K562 (cell line): ENCODE results near the gene IRF3. TPM values are rescaled to one million over a fixed set of nuclear protein-coding genes. Genes with fewer than 3 reads are reported as not detected.

ENCODE experiments used
- ATAC-seq: fragments of 200-7000 bp; cut with Tn5 transposase; 3 replicates; pipeline ENCODE4 v1.9.1; 2020; ENCODE audit warnings: moderate library complexity
- BruUV-seq: library from RNA; stranded (reverse); fragments of 400-500 nt; replicated peaks from 2 replicates; lab custom pipeline; 2021; lab: Mats Ljungman, UMichigan
- CTCF ChIA-PET: fragments of 300-600 bp; formaldehyde crosslinking; extraction: SDS; loops from one replicate; lab custom pipeline; 2021; ENCODE audit warnings: low intra/inter-chr PET ratio; lab: Yijun Ruan, JAX
- POLR2A ChIA-PET: fragments of 300-600, 350-650 bp; sonication (Branson Sonifier 250); formaldehyde crosslinking; extraction: SDS; loops from one replicate; lab custom pipeline; 2021; ENCODE audit warnings: antibody characterized with exemption, inconsistent platforms; lab: Yijun Ruan, JAX
- DNase-seq, 4 experiments: peaks; one replicate each; pipeline versions ENCODE4 v3.0.0 to v3.0.0-alpha.2; 2011 to 2018; ENCODE audit warnings: low spot score in 3 of 4, mixed read lengths in 3 of 4; ENCODE audit errors: extremely low read depth in 1 of 4
- FAIRE-seq: peaks from 2 replicates; lab custom pipeline; 2011; peaks lifted over from hg19 to GRCh38; lab: Jason Lieb, UNC
- H2AFZ ChIP-seq: 2 replicates; pipeline ENCODE4 v1.6.0; 2011; ENCODE audit warnings: low read depth, low read length, control low read depth, inconsistent platforms
- H3K27ac ChIP-seq: fragments of 200-600 bp; 3 replicates; pipeline ENCODE4 v1.8.0; 2011; ENCODE audit warnings: low read depth, mild to moderate bottlenecking, control low read depth, inconsistent platforms, low read length, moderate library complexity, mixed read lengths; ENCODE audit errors: extremely low read depth
- H3K27me3 ChIP-seq, 2 experiments: fragments of 300-600 bp in 1 of 2; 2 replicates in 1 of 2; 3 replicates in 1 of 2; pipeline versions ENCODE4 v1.6.0 to v1.8.0; 2011; ENCODE audit warnings: inconsistent platforms in 2 of 2, low read length in 2 of 2, mild to moderate bottlenecking in 1 of 2, mixed read lengths in 1 of 2, moderate library complexity in 1 of 2; ENCODE audit not compliant: control insufficient read depth in 2 of 2, insufficient read depth in 2 of 2
- H3K36me3 ChIP-seq: fragments of 300-600 bp; 3 replicates; pipeline ENCODE4 v1.8.0; 2011; ENCODE audit warnings: mild to moderate bottlenecking, low read length, inconsistent platforms; ENCODE audit not compliant: control insufficient read depth, insufficient read depth
- H3K4me1 ChIP-seq, 2 experiments: fragments of 200-600 bp in 1 of 2; replicated peaks in 1 of 2; 2 replicates in 1 of 2; 3 replicates in 1 of 2; pipeline versions ENCODE4 v1.5.1 to v1.8.0; 2011; ENCODE audit warnings: inconsistent platforms in 2 of 2, low read length in 2 of 2, mild to moderate bottlenecking in 1 of 2, mixed read lengths in 1 of 2, moderate library complexity in 1 of 2; ENCODE audit not compliant: control insufficient read depth in 2 of 2, insufficient read depth in 2 of 2
- H3K4me2 ChIP-seq: 2 replicates; pipeline ENCODE4 v1.6.1; 2011; ENCODE audit warnings: low read length, control low read depth, inconsistent platforms, mixed read lengths; ENCODE audit not compliant: insufficient read depth
- H3K4me3 ChIP-seq: fragments of 200-600 bp; sonication (generic), shearing (Covaris generic); 2 replicates; pipeline ENCODE4 v1.5.1; 2016; ENCODE audit warnings: control low read depth, inconsistent platforms
- H3K79me2 ChIP-seq: fragments of 200-600 bp; 3 replicates; pipeline ENCODE4 v1.8.0; 2011; ENCODE audit warnings: low read length, inconsistent platforms; ENCODE audit not compliant: control insufficient read depth, insufficient read depth
- H3K9ac ChIP-seq, 2 experiments: 2 replicates each; pipeline versions ENCODE4 v1.6.0 to v1.6.1; 2011; ENCODE audit warnings: low read depth in 2 of 2, low read length in 2 of 2, control low read depth in 1 of 2, inconsistent platforms in 1 of 2, mild to moderate bottlenecking in 1 of 2, mixed read lengths in 1 of 2; ENCODE audit not compliant: insufficient read depth in 1 of 2
- H3K9me1 ChIP-seq: one replicate; pipeline ENCODE4 v1.6.0; 2011; ENCODE audit warnings: inconsistent platforms, mild to moderate bottlenecking, low read length, moderate library complexity; ENCODE audit not compliant: control insufficient read depth, insufficient read depth
- H3K9me3 ChIP-seq: replicated peaks from 2 replicates; pipeline ENCODE4 v1.5.1; 2011; ENCODE audit warnings: low read depth, low read length, inconsistent platforms; ENCODE audit not compliant: control insufficient read depth, insufficient read depth
- H4K20me1 ChIP-seq: replicated peaks from 2 replicates; pipeline ENCODE4 v1.6.1; 2011; ENCODE audit warnings: low read length, inconsistent platforms, mixed read lengths; ENCODE audit not compliant: control insufficient read depth, insufficient read depth
- CBFA2T2 ChIP-seq: fragments of 450-650 bp; conservative IDR thresholded peaks from 2 replicates; pipeline ENCODE4 v1.6.1; 2017; ENCODE audit warnings: mild to moderate bottlenecking
- HDAC1 ChIP-seq, 2 experiments: fragments of 450-650 bp; IDR thresholded peaks; 2 replicates each; pipeline ENCODE4 v1.6.1; 2016 to 2017; ENCODE audit warnings: inconsistent platforms in 1 of 2, mild to moderate bottlenecking in 1 of 2, moderate library complexity in 1 of 2
- KHSRP ChIP-seq: fragments of 450-650 bp; IDR thresholded peaks from 2 replicates; pipeline ENCODE4 v1.6.1; 2017
- MCM3 ChIP-seq: fragments of 450-650 bp; IDR thresholded peaks from 2 replicates; pipeline ENCODE4 v1.6.1; 2016
- NFIC ChIP-seq: fragments of 450-650 bp; IDR thresholded peaks from 2 replicates; pipeline ENCODE4 v1.6.1; 2017; ENCODE audit warnings: mild to moderate bottlenecking, inconsistent platforms
- RBM25 ChIP-seq: fragments of 200-400 bp; formaldehyde crosslinking; IDR thresholded peaks from 2 replicates; pipeline ENCODE4 v1.6.1; 2018; ENCODE audit warnings: low read length, low read depth, moderate library complexity; ENCODE audit not compliant: severe bottlenecking
- SMC3 ChIP-seq: conservative IDR thresholded peaks from 2 replicates; pipeline ENCODE4 v1.6.1; 2011; ENCODE audit warnings: low read depth, low read length, improper control_type of control experiment; ENCODE audit not compliant: insufficient read depth
- TEAD4 ChIP-seq, 2 experiments: sonication (generic) in 1 of 2; formaldehyde crosslinking in 1 of 2; IDR thresholded peaks; 2 replicates each; pipeline versions ENCODE4 v1.6.1 to v1.8.0; 2012 to 2022; ENCODE audit warnings: borderline replicate concordance in 1 of 2, inconsistent platforms in 1 of 2, low read length in 1 of 2, mild to moderate bottlenecking in 1 of 2, missing genetic modification reagents in 1 of 2
- ZBTB40 ChIP-seq, 2 experiments: fragments of 450-650 bp in 1 of 2; sonication (generic) in 1 of 2; formaldehyde crosslinking in 1 of 2; IDR thresholded peaks; 2 replicates each; pipeline versions ENCODE4 v1.7.1 to v1.9.0; 2016 to 2022; ENCODE audit warnings: inconsistent platforms in 1 of 2, mild to moderate bottlenecking in 1 of 2, missing genetic modification reagents in 1 of 2
- ZNF12 ChIP-seq: sonication (generic); formaldehyde crosslinking; IDR thresholded peaks from 2 replicates; pipeline ENCODE4 v1.4.0; 2020; ENCODE audit warnings: mild to moderate bottlenecking, missing genetic modification reagents
- ZNF175 ChIP-seq: fragments of 200-800 bp; sonication (Bioruptor generic); IDR thresholded peaks from 2 replicates; pipeline ENCODE4 v1.6.1; 2016; ENCODE audit warnings: low read depth, mild to moderate bottlenecking, missing genetic modification characterization, missing compliant biosample characterization
- ZNF316 ChIP-seq: fragments of 450-650 bp; IDR thresholded peaks from 2 replicates; pipeline ENCODE4 v1.6.1; 2016
- WGBS: fragments of 100-300 bp; shearing (Covaris generic); methylation state at CpG from one replicate; pipeline ENCODE4 v1.1.6; 2016; ENCODE audit warnings: low coverage, mixed read lengths; ENCODE audit not compliant: insufficient coverage; ENCODE audit errors: missing lambda C conversion rate; 5-methylcytosine and 5-hydroxymethylcytosine counted together
- in situ Hi-C: fragments of 300-500 bp; cut with MboI; formaldehyde crosslinking; loops from 4 replicates; pipeline ENCODE4 v1.15.0; 2018; ENCODE audit warnings: inconsistent platforms, mixed read lengths
- intact Hi-C: fragments of 100-400 bp; cut with micrococcal nuclease; formaldehyde crosslinking; loops from 2 replicates; pipeline ENCODE4 v1.14.2; 2022
- polyA plus RNA-seq, 8 experiments: library from polyadenylated mRNA; depleted of rRNA in 4 of 8; stranded (reverse) in 5 of 8; unstranded in 3 of 8; fragments of >200 nt; fragmentation: Nextera tagmentation in 2 of 8; fragmentation: Illumina TruSeq in 1 of 8; extraction: Ambion mirVana in 2 of 8; extraction: Trizol in 1 of 8; gene quantifications; 2 replicates each; pipeline versions ENCODE4 v1.2.1 to v1.2.3, GENCODE V29; 2011 to 2014; ENCODE audit warnings: inconsistent platforms in 1 of 8, missing spikeins in 1 of 8
- total RNA-seq, 7 experiments: library from RNA; depleted of rRNA in 6 of 7; stranded (reverse); fragments of >200 nt in 6 of 7; fragmentation: Illumina TruSeq in 2 of 7; extraction: Trizol in 2 of 7; gene quantifications; 2 replicates each; pipeline versions ENCODE4 v1.2.1 to v1.2.3, GENCODE V29; 2011 to 2021; ENCODE audit warnings: low replicate concordance in 1 of 7

The IRF3 gene
- total and polyA plus RNA-seq, 9 of the 15 experiments (the other 6 are each of a cell fraction or from before 2014, with no cell fraction given) = 7.5 to 145 (median 65.4) TPM

GRCh38 chr19:49639401-49640112, 26.1 kb downstream of the IRF3 start:
- peak overlapping the region; percentile 2; the same call in 1 of the 2 replicates for H2AFZ ChIP-seq
- peak overlapping the region; percentile 19; the same call in 1 of the 3 replicates for H3K27ac ChIP-seq
- no peak for FAIRE-seq
- CTCF ChIA-PET = no interaction called here
- peak overlapping the region; percentile 39 for H3K4me3 ChIP-seq
- peaks cover 27 to 55% of the 10 kb centered on the region in 2 experiments for H3K4me1 ChIP-seq
- no peaks in the 10 kb centered on the region for H4K20me1 ChIP-seq
- H3K36me3 ChIP-seq = peaks cover 13% of the 10 kb centered on the region; the same call in 2 of the 3 replicates
- BruUV-seq = no TSS peak
- H3K27me3 ChIP-seq = no peaks in the 10 kb centered on the region
- H3K9me1 ChIP-seq = no peaks in the 10 kb centered on the region
- H3K79me2 ChIP-seq = peaks cover 34% of the 10 kb centered on the region
- 17% methylated on average over 10 of the region's 31 CpGs for WGBS
- intact Hi-C loops = loop anchor here (2.0 kb wide), 1 partner anchor 49 kb away; the partner anchor contains the start of gene PRR12
- peak overlapping the region; percentile 52 to 85; a peak in 3 of 4 replicates for H3K9ac ChIP-seq
- no peak for DNase-seq
- in situ Hi-C loops = no loop called here
- H3K4me2 ChIP-seq = peak overlapping the region; percentile 62
- ATAC-seq = no peak
- POLR2A ChIA-PET = interaction anchor here (0.6 to 1.5 kb wide), 12 partner anchors 8 to 151 kb away, joined by 3 to 13 read pairs (median 4); partner anchors contain the start of gene PRMT1
- H3K9me3 ChIP-seq = no peaks in the 10 kb centered on the region
- no peak for TF ChIP-seq KHSRP
- no peak for TF ChIP-seq SMC3
- 0 out of 2 replicates have a peak, but pooled peaks have one; percentile 20 for TF ChIP-seq ZNF12
- no peak for TF ChIP-seq MCM3
- no peak for TF ChIP-seq HDAC1 (IDR thresholded peaks at IDR 0.05)
- no peak for TF ChIP-seq ZNF316
- 0 out of 2 replicates have a peak, but pooled peaks have one; percentile 18 for TF ChIP-seq ZBTB40 (IDR thresholded peaks at IDR 0.05)
- no peak for TF ChIP-seq ZBTB40 (CRISPR knock-in tag; IDR thresholded peaks at IDR 0.05)
- no peak for TF ChIP-seq RBM25
- no peak for TF ChIP-seq ZNF175 (CRISPR knock-in tag)
- TF ChIP-seq NFIC = no peak
- TF ChIP-seq TEAD4 (IDR thresholded peaks at IDR 0.05; ENCODE audit: low read length) = no peak
- TF ChIP-seq TEAD4 (CRISPR knock-in tag; IDR thresholded peaks at IDR 0.05; ENCODE audit: borderline replicate concordance) = no peak
- no peak for TF ChIP-seq CBFA2T2
